ENCODE results near the gene CD244.

The CD244 gene

DNA sequence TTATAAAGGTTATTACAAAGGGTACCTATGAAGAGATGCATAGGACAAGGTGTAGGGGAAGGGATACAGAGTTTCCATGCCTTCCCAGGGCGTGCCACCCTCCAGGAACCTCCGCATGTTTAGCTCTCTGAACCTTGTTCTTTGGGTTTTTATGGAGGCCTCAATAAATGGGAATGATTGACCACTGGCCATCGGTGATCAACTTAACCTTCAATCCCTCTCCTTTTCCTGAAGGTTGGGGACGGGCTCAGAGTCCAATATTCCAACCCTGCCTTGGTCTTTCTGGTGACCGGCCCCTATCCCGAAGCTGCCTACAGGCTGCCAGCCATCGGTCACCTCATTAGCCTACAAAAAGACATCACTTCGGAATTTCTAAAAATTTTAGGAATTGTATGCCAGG is 11.7 kb downstream of the CD244 start:
- in situ Hi-C loops (cut with MboI; ENCODE audit: low sequenced_read_pairs), result no loop called here

DNA sequence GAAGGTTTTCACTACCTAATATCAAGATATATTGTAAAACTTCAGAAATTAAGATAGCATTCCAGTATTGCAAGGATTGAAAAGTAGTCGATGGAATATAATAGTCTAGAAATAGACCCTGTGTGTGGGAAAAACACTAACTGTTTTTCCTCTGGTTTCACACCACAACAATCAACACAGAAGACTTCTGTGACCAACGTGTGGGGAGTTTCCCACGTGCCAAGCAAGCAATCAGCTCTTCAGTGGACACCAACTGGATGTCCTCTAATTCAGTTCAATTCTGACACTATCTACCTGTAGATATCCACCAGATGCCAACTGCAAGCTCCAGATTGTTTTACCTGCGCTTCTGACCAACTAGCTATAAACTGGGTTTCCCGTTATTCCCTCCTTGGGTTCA is 12.1 kb downstream of the CD244 start:
- in situ Hi-C loops (cut with MboI; ENCODE audit: low sequenced_read_pairs), result no loop called here

DNA sequence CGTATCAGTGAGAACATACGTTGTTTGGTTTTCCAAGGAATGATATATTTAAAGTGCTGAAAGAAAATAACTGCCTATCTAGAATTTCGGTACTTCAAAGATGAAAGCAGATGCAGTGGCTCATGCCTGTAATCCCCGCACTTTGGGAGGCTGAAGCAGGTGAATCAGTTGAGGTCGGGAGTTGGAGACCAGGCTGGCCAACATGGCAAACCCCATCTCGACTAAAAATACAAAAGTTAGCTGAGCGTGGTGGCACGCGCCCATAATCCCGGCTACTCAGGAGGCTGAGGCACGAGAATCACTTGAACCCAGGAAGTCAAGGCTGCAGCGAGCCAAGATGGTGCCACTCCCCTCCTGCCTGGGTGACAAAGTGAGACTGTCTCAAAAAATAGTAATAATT is 16.4 kb downstream of the CD244 start:
- in situ Hi-C loops (cut with MboI; ENCODE audit: low sequenced_read_pairs), result loop anchor here (25.0 kb wide), 1 partner anchor 159 kb away; no protein-coding TSS in a partner anchor

DNA sequence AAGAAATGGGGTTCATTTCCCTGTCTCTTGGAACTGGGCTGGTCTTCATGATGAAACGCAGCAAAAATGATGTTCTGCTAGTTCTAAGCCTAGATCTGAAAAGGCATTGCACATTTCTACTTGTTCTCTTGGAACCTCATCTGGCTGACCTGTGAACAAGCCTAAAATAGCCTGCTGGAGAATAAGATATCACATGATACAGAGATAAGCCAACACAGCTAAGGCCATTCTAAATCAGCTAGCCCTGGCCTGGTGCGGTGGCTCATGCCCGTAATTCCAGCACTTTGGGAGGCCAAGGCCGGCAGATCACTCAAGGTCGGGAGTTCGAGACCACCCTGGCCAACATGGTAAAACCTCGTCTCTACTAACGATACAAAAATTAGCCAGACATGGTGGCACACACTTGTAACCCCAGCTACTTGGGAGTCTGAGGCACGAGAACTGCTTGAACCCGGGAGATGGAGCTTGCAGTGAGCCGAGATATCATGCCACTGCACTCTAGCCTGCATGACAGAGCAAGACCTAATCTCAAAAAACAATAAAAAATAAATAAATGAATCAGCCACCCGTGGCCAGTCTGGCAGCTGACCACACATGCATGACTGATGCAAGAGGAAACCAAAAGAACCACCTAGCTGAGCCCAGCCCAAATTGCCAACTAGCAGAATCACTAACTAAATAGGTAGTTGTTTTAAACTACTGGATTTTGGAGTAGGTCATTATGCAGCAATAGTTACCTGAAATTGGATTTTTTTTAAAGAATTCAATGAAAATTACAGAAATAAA is 18.0 kb downstream of the CD244 start:
- in situ Hi-C loops (cut with MboI; ENCODE audit: low sequenced_read_pairs), result loop anchor here (25.0 kb wide), 1 partner anchor 157 kb away; no protein-coding TSS in a partner anchor

DNA sequence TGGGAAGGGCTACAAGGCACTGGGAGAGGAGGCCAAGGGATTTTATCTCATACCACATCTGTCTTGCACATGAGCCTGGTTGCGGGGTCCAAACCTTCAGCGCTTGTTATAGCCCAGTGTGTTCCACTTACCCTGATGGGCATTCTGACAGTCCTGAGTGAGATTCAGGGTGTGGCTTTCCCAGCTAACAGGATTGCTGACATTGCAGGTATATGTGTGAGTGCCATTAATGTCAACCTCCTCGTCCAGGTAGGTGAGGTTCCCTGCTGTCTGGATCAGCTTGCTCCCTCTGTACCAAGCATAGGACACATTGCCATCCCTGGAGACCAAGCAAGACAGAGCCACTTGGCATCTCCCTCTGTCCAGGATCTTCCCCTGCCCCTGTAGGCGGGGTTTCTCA is 21.6 kb downstream of the CD244 start:
- in situ Hi-C loops (cut with MboI; ENCODE audit: low sequenced_read_pairs), result loop anchor here (25.0 kb wide), 1 partner anchor 154 kb away; no protein-coding TSS in a partner anchor

DNA sequence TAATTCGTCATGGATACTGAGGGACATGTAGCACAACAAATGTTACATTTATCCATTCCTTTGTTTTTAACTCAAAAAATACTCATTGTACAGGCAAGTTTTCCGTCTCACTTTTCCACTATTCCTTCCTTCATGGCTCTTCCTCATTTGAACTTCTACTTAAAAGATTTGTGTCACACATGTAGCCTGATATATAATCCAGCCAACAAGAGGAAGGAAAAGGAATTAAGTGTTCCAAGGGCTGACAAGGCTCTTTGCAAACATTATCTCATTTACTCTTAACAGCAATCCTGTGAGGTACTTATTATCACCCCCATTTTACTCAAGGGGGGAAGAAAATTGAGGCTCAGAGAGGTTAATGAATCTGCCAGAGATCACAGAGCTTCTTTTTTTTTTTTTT is 22.9 kb downstream of the CD244 start:
- in situ Hi-C loops (cut with MboI; ENCODE audit: low sequenced_read_pairs), result loop anchor here (10.0 to 25.0 kb wide), 2 partner anchors 115 to 152 kb away; partner anchors contain the start of gene ITLN2

DNA sequence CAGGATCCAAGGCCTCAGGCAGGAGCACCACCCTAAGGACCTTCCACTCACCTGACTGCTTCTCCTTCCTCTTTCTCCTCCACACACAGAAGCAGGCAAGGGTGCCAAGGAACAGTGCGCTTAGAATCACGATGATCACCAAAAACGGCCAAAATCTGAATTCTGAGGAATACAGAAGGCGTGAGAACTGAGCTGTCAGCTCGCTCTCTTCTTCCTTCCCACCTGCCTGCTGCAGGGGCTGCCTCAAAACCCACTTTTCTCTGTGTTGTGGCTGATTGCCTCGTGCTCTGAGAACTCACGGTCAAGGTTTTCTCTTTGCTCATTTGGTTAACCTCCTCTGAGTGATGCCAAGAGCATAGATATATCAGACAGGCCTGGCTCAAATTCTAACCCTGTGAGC is 23.8 kb downstream of the CD244 start:
- in situ Hi-C loops (cut with MboI; ENCODE audit: low sequenced_read_pairs), result loop anchor here (10.0 to 25.0 kb wide), 2 partner anchors 116 to 152 kb away; partner anchors contain the start of gene ITLN2

DNA sequence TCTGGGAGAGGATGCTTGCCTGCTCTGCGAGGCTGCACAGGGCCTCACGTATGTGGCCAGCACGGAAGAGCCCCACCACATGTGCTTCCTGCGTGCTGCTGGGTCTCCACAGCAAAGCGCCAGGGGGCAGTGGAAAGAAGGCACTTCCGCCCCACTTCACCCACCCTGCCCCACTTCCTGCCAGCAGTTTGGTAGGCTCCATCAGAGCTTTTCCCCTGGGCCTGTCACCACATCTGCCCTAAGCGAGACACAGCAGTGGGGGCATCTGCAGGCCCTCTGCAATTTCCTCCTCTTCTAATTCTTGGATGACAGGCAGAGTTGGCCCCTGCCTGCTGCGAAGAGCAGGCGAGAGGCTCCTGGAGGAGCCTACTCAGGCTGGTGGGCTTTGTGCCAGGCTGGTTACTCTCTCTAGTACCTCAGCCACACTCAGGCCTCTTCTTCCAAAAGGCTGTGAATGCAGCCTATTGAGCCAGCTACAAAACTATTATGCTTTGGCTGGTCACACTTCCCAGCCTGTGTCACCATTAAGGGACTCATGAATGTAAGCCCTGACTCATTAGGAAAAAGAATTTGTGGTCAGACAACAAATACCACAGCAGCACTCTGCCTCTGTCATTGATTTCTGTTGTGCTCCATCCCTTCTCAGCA is 25.0 kb downstream of the CD244 start:
- in situ Hi-C loops (cut with MboI; ENCODE audit: low sequenced_read_pairs), result loop anchor here (10.0 to 25.0 kb wide), 2 partner anchors 117 to 150 kb away; partner anchors contain the start of gene ITLN2

DNA sequence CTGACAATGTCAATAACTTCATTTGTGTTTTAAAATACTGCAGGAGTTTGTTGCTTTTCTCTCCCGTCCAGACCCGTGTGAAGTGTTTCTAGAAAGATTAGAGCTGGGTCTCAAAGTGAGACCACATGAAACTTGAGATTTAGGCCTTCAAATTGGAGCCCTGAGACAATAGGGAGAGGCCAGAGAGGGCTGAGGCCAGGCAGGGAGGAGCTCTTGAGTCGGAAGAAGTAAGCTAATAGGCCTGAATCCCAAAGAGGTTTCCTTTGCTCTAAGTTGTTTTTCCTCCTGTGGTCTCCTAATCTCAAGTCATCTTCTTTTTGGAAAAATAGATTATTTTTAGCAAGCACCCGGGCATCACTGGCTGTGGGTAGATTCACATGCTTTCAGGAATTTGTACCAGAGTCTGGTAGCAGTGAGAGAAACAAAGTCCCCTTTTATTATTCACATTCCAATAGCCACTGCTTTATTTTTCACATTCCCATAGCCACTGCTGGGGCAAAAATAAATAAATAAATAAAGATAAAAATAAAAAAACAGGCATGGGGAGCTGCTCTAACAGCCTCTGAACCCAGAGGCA is 25.6 kb downstream of the CD244 start:
- in situ Hi-C loops (cut with MboI; ENCODE audit: low sequenced_read_pairs), result loop anchor here (10.0 to 25.0 kb wide), 2 partner anchors 118 to 150 kb away; partner anchors contain the start of gene ITLN2

DNA sequence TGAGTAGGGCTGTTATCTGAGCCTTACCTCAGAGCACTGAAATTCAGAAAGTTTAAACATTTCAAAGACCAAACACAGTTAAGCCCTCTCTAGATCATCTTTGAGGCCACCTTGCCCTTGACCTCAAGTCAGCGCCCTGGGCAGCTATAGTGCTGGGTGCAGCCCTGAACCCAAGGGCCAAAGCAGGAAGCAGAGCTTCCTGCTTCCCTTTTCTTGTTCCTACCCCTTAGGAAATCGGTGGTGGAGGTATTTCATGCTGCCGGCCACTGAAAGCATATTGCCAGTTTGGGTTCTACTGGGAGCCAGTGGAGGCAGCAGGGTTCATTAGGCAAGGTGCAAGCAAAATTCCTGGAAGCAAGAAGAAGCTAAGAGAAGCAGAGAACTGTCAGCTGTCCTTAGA is 26.1 kb downstream of the CD244 start:
- in situ Hi-C loops (cut with MboI; ENCODE audit: low sequenced_read_pairs), result loop anchor here (10.0 to 25.0 kb wide), 2 partner anchors 118 to 149 kb away; partner anchors contain the start of gene ITLN2

DNA sequence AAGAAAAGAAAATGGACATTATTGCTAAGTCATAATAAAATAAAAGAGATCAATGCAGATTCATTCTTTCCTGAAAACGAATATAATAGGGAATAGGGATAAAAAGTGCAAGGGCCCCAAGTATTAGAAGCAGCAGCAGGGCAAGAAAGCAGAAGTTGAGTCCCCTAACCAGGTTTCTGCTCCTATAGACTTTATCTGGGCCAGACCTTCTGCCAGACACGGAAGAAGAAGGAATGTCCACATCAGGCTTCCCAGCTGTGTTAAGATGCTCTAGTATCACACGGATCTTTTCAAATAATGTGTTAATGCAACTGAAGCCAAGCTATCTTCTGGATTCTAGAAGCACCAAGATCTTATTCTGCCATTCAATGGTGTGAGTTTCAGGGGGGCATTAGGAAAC is 26.9 kb downstream of the CD244 start:
- in situ Hi-C loops (cut with MboI; ENCODE audit: low sequenced_read_pairs), result loop anchor here (10.0 to 25.0 kb wide), 2 partner anchors 119 to 148 kb away; partner anchors contain the start of gene ITLN2

DNA sequence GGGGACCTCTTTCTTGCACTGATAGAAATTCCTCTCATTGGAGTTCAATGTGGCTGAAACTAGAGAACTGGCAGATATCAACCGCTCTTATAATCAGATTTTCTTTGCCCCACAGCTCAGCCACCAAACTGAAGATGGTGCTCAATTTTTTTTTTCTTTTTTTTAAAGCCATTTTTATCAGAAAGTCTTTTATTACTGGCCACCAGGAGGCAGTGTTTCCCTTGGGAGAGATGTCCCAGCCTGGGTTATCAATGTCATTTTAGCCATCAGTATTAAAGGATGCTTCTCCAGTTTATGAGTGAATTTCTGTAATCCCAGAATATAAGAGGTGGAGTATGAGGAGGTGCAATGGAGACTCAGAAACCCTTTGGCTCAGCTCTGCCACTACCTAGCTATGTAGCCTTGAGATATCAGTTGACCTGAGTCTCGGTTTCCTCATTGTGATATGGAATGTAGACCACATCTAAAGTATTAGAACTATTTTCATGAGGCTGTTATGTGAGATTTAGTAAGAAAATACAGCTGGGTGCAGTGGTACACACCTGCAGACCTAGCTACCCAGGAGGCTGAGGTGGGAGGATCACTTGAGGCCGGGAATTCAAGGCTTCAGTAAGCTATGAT is 27.6 kb downstream of the CD244 start:
- in situ Hi-C loops (cut with MboI; ENCODE audit: low sequenced_read_pairs), result loop anchor here (10.0 to 25.0 kb wide), 2 partner anchors 120 to 148 kb away; partner anchors contain the start of gene ITLN2

DNA sequence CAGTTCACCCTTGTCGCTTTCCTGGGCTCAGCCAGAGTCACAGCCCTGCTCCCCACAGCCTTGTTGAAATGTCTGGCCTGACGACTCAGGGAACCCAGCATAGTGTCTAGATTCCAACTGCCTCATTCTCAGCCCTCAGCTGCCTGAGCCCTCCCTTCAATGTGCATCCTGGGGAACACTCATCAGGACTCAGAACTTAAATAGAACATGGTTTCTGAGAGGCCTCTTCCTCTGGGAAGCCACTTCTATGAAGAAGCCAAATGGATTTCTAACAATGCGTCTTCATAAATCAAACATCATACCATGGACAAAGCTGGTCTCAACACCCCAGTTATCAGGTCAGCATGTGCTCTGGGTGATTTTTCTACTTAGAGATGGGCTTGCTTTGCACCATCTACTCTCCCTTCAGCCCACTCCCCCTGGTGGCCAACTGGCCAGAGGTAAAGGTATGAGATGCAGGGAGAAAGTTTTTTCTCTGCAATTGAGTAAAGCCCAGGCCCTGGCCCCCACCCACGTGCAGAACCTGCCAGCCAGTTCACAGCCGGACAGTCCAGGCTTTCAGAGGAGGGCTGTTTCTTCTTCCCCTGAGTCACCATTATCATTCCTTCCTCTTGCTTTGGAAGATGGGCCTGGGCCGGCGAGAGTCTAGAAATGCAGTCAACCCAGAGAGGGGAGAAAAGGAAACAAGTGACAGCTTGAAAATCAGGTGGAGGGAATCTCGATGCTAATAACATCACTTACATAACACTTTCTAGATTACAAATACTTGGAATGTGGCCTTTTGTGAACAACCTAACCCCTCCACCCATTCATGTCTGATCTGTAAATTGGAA is 32.1 kb downstream of the CD244 start:
- in situ Hi-C loops (cut with MboI; ENCODE audit: low sequenced_read_pairs), result loop anchor here (10.0 to 25.0 kb wide), 2 partner anchors 124 to 143 kb away; partner anchors contain the start of gene ITLN2

DNA sequence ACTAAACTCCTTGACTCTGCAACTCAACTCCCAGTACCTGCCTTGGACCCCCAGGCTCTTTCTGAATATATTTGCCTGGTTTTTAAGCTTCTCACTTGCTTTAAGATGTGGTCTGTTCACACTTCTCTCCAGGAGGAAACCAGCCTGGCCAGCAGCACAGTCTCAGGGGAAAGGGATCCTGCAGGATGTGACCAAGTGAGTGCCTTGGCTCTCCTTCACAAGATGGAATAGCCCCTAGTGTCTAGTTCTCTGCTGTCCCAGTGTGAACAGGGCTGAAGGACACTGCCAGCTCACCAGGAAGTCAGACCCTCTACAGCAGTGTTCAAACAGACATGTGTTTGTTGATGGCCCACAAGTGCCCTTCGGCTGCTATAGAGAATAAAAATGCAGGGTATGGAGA is 32.9 kb downstream of the CD244 start:
- in situ Hi-C loops (cut with MboI; ENCODE audit: low sequenced_read_pairs), result loop anchor here (10.0 to 25.0 kb wide), 2 partner anchors 125 to 142 kb away; partner anchors contain the start of gene ITLN2

DNA sequence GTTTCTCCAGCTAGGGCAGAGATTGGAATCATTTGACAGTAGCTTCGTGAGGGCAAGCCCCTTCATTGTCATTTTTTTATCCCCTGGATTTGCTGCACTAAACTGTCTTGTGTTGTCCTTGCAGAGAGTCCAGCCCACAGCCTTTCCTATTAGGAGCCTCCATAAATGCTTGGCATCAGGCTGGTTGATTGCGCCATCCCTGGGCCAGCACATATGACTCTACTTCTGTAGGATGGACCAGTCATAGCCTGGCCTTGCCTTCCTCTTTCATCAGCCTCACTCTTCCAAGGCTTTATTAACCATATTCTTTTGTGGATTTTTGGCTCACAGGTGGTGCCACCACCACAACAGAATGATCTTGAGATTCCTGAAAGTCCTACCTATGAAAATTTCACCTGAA is 35.3 kb downstream of the CD244 start:
- in situ Hi-C loops (cut with MboI; ENCODE audit: low sequenced_read_pairs), result loop anchor here (25.0 kb wide), 1 partner anchor 140 kb away; no protein-coding TSS in a partner anchor

DNA sequence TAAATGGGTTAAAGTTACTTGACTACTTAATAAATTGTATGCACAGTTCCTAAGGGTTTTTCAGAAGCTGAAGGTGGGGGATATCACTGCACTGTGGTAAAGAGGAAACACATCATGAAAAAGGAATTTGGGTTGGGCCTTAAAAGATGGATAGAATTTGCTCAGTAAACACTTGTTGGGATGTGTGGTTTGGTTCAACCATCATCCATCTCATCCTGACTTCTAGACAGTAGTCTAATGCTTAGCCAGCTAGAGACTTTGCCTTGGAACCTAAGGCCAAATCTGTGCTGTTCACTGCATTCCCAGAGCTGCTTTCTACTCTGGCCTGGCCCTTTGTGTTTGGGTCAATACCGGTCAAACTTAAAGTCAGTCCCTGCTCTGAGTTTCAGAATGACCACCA is 36.1 kb downstream of the CD244 start:
- in situ Hi-C loops (cut with MboI; ENCODE audit: low sequenced_read_pairs), result loop anchor here (25.0 kb wide), 1 partner anchor 139 kb away; no protein-coding TSS in a partner anchor

DNA sequence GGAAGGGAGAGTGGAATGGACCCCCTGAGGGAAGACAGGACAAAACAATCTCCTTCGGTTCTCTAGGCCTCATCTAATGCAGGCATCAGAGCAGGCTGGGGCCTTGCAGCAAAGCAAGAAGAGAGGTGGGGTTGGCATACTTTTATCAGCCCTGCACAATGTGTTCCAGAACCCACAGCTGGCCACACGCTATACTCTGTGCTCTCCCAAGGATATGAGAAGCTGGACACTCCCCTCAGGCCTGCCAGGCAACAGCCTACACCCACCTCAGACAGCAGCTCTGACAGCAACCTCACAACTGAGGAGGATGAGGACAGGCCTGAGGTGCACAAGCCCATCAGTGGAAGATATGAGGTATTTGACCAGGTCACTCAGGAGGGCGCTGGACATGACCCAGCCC is 39.4 kb downstream of the CD244 start:
- in situ Hi-C loops (cut with MboI; ENCODE audit: low sequenced_read_pairs), result no loop called here

DNA sequence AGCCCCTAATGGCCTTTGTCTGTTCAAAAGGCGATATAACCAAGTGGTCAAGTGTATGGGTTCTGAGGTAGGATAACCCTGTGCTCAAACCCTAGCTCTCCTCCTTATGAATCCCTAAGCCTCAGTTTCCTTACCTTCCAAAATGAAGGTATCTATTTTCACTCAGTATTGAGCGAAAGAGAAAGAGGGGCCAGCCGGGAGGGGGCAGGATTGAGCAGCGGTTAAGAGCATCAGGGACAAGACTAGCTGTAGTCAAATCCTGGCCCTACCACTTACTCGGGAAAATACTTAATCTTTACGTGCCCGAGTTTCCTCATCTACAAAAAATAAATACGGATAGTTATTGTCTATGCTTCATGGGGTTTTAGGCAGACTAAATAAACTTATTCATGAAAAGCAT is 41.1 kb downstream of the CD244 start:
- in situ Hi-C loops (cut with MboI; ENCODE audit: low sequenced_read_pairs), result no loop called here

DNA sequence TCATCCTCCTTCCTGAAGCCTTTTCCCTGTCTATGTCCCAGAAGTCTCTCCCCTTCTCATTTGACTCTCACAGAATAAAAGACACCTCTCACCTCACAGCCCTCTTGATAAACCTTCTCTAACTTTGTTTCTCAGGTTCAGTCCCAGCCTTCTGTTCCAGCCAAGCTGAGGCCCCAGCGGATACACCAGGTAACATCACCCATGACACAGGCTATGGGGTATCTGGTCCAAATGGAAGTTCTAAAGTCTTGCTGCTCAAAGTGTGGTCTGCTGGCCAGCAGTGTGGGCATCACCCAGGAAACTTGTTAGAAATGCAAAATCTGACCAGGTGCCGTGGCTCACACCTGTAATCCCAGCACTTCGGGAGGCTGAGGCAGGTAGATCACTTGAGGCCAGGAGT is 43.5 kb downstream of the CD244 start:
- in situ Hi-C loops (cut with MboI; ENCODE audit: low sequenced_read_pairs), result no loop called here
